Naive thymus-derived CD4-positive, alpha-beta T cell (primary cell): ENCODE results near the gene DUSP28. TPM values are rescaled to one million over a fixed set of nuclear protein-coding genes. Genes with fewer than 3 reads are reported as not detected.
"Not testable (repeated sequence)": the region's sequence is repeated elsewhere in the genome, so short reads cannot be mapped to it uniquely, and the experiment has no call there.

ENCODE experiments used
- ATAC-seq: fragments of 150-1000 bp; cut with Tn5 transposase; 2 replicates; pipeline ENCODE4 v1.10.0; 2021; ENCODE audit warnings: mild to moderate bottlenecking, moderate library complexity
- CTCF ChIA-PET: fragments of 350-600 bp; sonication (Branson Sonifier 250); formaldehyde crosslinking; loops from one replicate; lab custom pipeline; 2021; ENCODE audit warnings: antibody characterized with exemption; lab: Charles Lee
- POLR2A ChIA-PET: fragments of 350-600 bp; sonication (Branson Sonifier 250); formaldehyde crosslinking; loops from one replicate; lab custom pipeline; 2021; ENCODE audit warnings: antibody characterized with exemption, inconsistent platforms; lab: Charles Lee
- DNase-seq, 9 donors: peaks; one replicate each; pipeline versions ENCODE4 v3.0.0 to v3.0.0-alpha.2; 2020 to 2022; ENCODE audit warnings: mixed read lengths in 1 of 9
- H3K27ac ChIP-seq: one replicate; pipeline ENCODE4 v1.7.0; 2013; ENCODE audit warnings: mild to moderate bottlenecking, low read depth, low read length, moderate library complexity
- H3K27me3 ChIP-seq, 2 donors: one replicate each; pipeline ENCODE4 v1.7.0; 2013; ENCODE audit warnings: low read length in 2 of 2, mild to moderate bottlenecking in 2 of 2, moderate library complexity in 2 of 2; ENCODE audit not compliant: control insufficient read depth in 2 of 2, insufficient read depth in 2 of 2
- H3K36me3 ChIP-seq, 3 experiments: 1 replicate in 2 of 3; 2 replicates in 1 of 3; pipeline ENCODE4 v1.7.0; 2013; ENCODE audit warnings: low read length in 3 of 3, mild to moderate bottlenecking in 3 of 3, moderate library complexity in 1 of 3; ENCODE audit not compliant: insufficient read depth in 3 of 3, control insufficient read depth in 2 of 3
- H3K4me1 ChIP-seq, 2 donors: one replicate each; pipeline ENCODE4 v1.7.0; 2013; ENCODE audit warnings: low read length in 2 of 2, mild to moderate bottlenecking in 2 of 2, moderate library complexity in 1 of 2; ENCODE audit not compliant: control insufficient read depth in 2 of 2, insufficient read depth in 2 of 2
- H3K4me3 ChIP-seq: 2 replicates; pipeline ENCODE4 v1.7.0; 2013; ENCODE audit warnings: mild to moderate bottlenecking, low read length
- H3K9me3 ChIP-seq, 3 experiments: 1 replicate in 2 of 3; 2 replicates in 1 of 3; pipeline ENCODE4 v1.7.0; 2013; ENCODE audit warnings: low read length in 3 of 3; ENCODE audit not compliant: control insufficient read depth in 2 of 3
- H3K27ac Mint-ChIP-seq, 9 donors: one replicate each; pipeline ENCODE4 v1.8.0; 2020 to 2022; ENCODE audit warnings: mixed read lengths in 9 of 9, mild to moderate bottlenecking in 8 of 9, moderate library complexity in 5 of 9, inconsistent platforms in 2 of 9
- H3K27me3 Mint-ChIP-seq, 5 donors: one replicate each; pipeline ENCODE4 v1.8.0; 2021 to 2022; ENCODE audit warnings: mixed read lengths in 5 of 5, mild to moderate bottlenecking in 1 of 5
- H3K36me3 Mint-ChIP-seq, 5 donors: one replicate each; pipeline ENCODE4 v1.8.0; 2020 to 2022; ENCODE audit warnings: mixed read lengths in 5 of 5, mild to moderate bottlenecking in 3 of 5, inconsistent platforms in 1 of 5
- H3K4me1 Mint-ChIP-seq, 7 donors: one replicate each; pipeline ENCODE4 v1.8.0; 2020 to 2022; ENCODE audit warnings: mixed read lengths in 7 of 7, mild to moderate bottlenecking in 3 of 7, inconsistent platforms in 1 of 7
- H3K4me3 Mint-ChIP-seq, 10 donors: one replicate each; pipeline ENCODE4 v1.8.0; 2020 to 2022; ENCODE audit warnings: mild to moderate bottlenecking in 10 of 10, mixed read lengths in 10 of 10, moderate library complexity in 6 of 10, inconsistent platforms in 2 of 10
- H3K9me3 Mint-ChIP-seq, 11 donors: one replicate each; pipeline ENCODE4 v1.8.0; 2020 to 2022; ENCODE audit warnings: mixed read lengths in 11 of 11, mild to moderate bottlenecking in 4 of 11, inconsistent platforms in 1 of 11, moderate library complexity in 1 of 11
- intact Hi-C, 2 donors: fragments of 100-400 bp; cut with micrococcal nuclease; formaldehyde crosslinking; loops; one replicate each; pipeline ENCODE4 v1.15.1; 2023
- polyA plus RNA-seq, 2 donors: library from polyadenylated mRNA; unstranded; fragments of 300-500 nt; fragmentation: Illumina TruSeq; gene quantifications; one replicate each; pipeline ENCODE4 v1.2.3, GENCODE V29; 2021
- total RNA-seq, 6 experiments: library from RNA in 5 of 6; stranded (reverse) in 5 of 6; gene quantifications; 1 replicate in 5 of 6; 2 replicates in 1 of 6; pipeline ENCODE4 v1.2.3 and lab custom pipeline; 2021 to 2026

Gene DUSP28
- total and polyA plus RNA-seq, 7 experiments from 2014 or later, result 11.1 to 30.1 (median 17.8) TPM

GRCh38 chr2:240560480-240561324 is 545 bp downstream of the DUSP28 start:
- ChIA-PET CTCF (interaction anchor here (0.8 to 2.2 kb wide), 3 partner anchors 8 to 63 kb away, joined by 3 to 8 read pairs (median 6); partner anchors contain the start of gene RNPEPL1), POLR2A (interaction anchor here (0.6 to 10.7 kb wide), 10 partner anchors 9 to 272 kb away, joined by 3 to 264 read pairs (median 5); partner anchors contain the start of genes CAPN10 and RNPEPL1)
- Mint-ChIP-seq H3K27ac (peak overlapping the region; percentile 85 to 97 (median 90)), H3K36me3 (peaks cover 0 to 38% (median 6%) of the 10 kb centered on the region in 5 donors), H3K4me3 (peak overlapping the region; percentile 81 to 96 (median 86)), H3K27me3 (no peaks in the 10 kb centered on the region), H3K4me1 (peaks cover 53 to 79% (median 76%) of the 10 kb centered on the region in 7 donors), H3K9me3 (no peaks in the 10 kb centered on the region)
- ATAC-seq, result peak; percentile 79
- peak overlapping the region; percentile 82 for H3K4me3 ChIP-seq
- H3K4me1 ChIP-seq, result peaks cover 72 to 74% of the 10 kb centered on the region in 2 donors
- peaks cover 0 to 14% (median 0%) of the 10 kb centered on the region in 3 experiments for H3K36me3 ChIP-seq
- peak; percentile 98 to 100 (median 99) for DNase-seq
- H3K9me3 ChIP-seq, result no peaks in the 10 kb centered on the region
- intact Hi-C loops, result loop anchor here (1.0 to 10.0 kb wide), 23 partner anchors 8 to 1324 kb away; partner anchors contain the start of genes CAPN10 (in 2 of the 2), HDAC4 (in 2 of the 2), HDLBP (in 2 of the 2) and RNPEPL1 (in 2 of the 2)
- no peaks in the 10 kb centered on the region for H3K27me3 ChIP-seq
- H3K27ac ChIP-seq, result peak overlapping the region; percentile 93

GRCh38 chr2:240561325-240561971 is 1.3 kb downstream of the DUSP28 start:
- Mint-ChIP-seq H3K27me3 (no peaks in the 10 kb centered on the region), H3K4me1 (peaks cover 50 to 81% (median 75%) of the 10 kb centered on the region in 7 donors), H3K36me3 (peaks cover 0 to 38% (median 6%) of the 10 kb centered on the region in 5 donors), H3K4me3 (peak overlapping the region; percentile 81 to 96 (median 86)), H3K27ac (peak overlapping the region; percentile 85 to 97 (median 90)), H3K9me3 (no peaks in the 10 kb centered on the region)
- Histone ChIP-seq H3K4me3 (peak overlapping the region; percentile 82), H3K27ac (peak overlapping the region; percentile 93), H3K9me3 (no peaks in the 10 kb centered on the region), H3K36me3 (peaks cover 0 to 11% (median 0%) of the 10 kb centered on the region in 3 experiments), H3K27me3 (no peaks in the 10 kb centered on the region), H3K4me1 (peaks cover 76 to 77% of the 10 kb centered on the region in 2 donors)
- CTCF ChIA-PET, result interaction anchor here (0.8 to 5.8 kb wide), 3 partner anchors 18 to 62 kb away, joined by 3 to 61 read pairs (median 8); partner anchors contain the start of gene CAPN10
- POLR2A ChIA-PET, result interaction anchor here (0.9 to 10.7 kb wide), 8 partner anchors 8 to 271 kb away, joined by 3 to 264 read pairs (median 5); partner anchors contain the start of genes CAPN10 and RNPEPL1
- intact Hi-C loops, result loop anchor here (1.0 to 10.0 kb wide), 22 partner anchors 25 to 1323 kb away; partner anchors contain the start of genes CAPN10 (in 2 of the 2), HDAC4 (in 2 of the 2), HDLBP (in 2 of the 2) and SEPTIN2 (in 2 of the 2)
- ATAC-seq (no peak), DNase-seq (no peak)

- peaks cover 48 to 82% (median 76%) of the 10 kb centered on the region in 7 donors for H3K4me1 Mint-ChIP-seq
- not testable (repeated sequence) for H3K4me3 ChIP-seq, ATAC-seq, H3K27me3 ChIP-seq, H3K9me3 ChIP-seq, H3K27ac ChIP-seq, H3K27me3 Mint-ChIP-seq, H3K9me3 Mint-ChIP-seq, DNase-seq
- peaks cover 0 to 40% (median 6%) of the 10 kb centered on the region in 5 donors for H3K36me3 Mint-ChIP-seq
- intact Hi-C loops, result loop anchor here (5.0 to 10.0 kb wide), 9 partner anchors 139 to 1322 kb away; partner anchors contain the start of genes D2HGDH (in 1 of the 2), HDAC4 (in 1 of the 2), ING5 (in 1 of the 2) and STK25 (in 1 of the 2)
- H3K27ac Mint-ChIP-seq, result peak overlapping the region in 6 of 9 donors; percentile 43 to 99 (median 92)
- H3K36me3 ChIP-seq, result peaks cover 0 to 11% (median 0%) of the 10 kb centered on the region in 3 experiments
- peak overlapping the region in 6 of 10 donors; percentile 21 to 88 (median 46) for H3K4me3 Mint-ChIP-seq
- POLR2A ChIA-PET, result interaction anchor here (0.7 to 10.7 kb wide), 3 partner anchors 21 to 59 kb away, joined by 3 to 264 read pairs (median 5); partner anchors contain the start of gene CAPN10
- peaks cover 76% of the 10 kb centered on the region in 2 donors for H3K4me1 ChIP-seq
- CTCF ChIA-PET, result interaction anchor here (1.5 to 5.8 kb wide), 2 partner anchors 17 to 23 kb away, joined by 3 to 61 read pairs; partner anchors contain the start of gene CAPN10
Observed at GRCh38 chr2:240563231-240563630, 3.1 kb downstream of the DUSP28 start.

- Histone ChIP-seq H3K27ac (peak overlapping the region; percentile 73), H3K9me3 (no peaks in the 10 kb centered on the region), H3K36me3 (peaks cover 0 to 8% (median 0%) of the 10 kb centered on the region in 3 experiments), H3K4me1 (peaks cover 69 to 70% of the 10 kb centered on the region in 2 donors), H3K4me3 (peak overlapping the region; percentile 82), H3K27me3 (no peaks in the 10 kb centered on the region)
- ChIA-PET POLR2A (interaction anchor here (0.7 to 10.7 kb wide), 3 partner anchors 20 to 49 kb away, joined by 3 to 264 read pairs (median 3); partner anchors contain the start of gene CAPN10), CTCF (interaction anchor here (0.7 to 5.8 kb wide), 4 partner anchors 16 to 50 kb away, joined by 3 to 61 read pairs (median 8); partner anchors contain the start of gene CAPN10)
- Mint-ChIP-seq H3K4me1 (peaks cover 42 to 74% (median 68%) of the 10 kb centered on the region in 7 donors), H3K9me3 (no peaks in the 10 kb centered on the region), H3K27ac (peak overlapping the region in 8 of 9 donors; percentile 90 to 99 (median 98)), H3K27me3 (no peaks in the 10 kb centered on the region), H3K36me3 (peaks cover 0 to 38% (median 6%) of the 10 kb centered on the region in 5 donors), H3K4me3 (peak overlapping the region in 9 of 10 donors; percentile 13 to 98 (median 94))
- DNase-seq (peak in 1 of 9 donors; percentile 23), ATAC-seq (no peak)
- intact Hi-C loops, result loop anchor here (5.0 to 10.0 kb wide), 9 partner anchors 138 to 1321 kb away; partner anchors contain the start of genes D2HGDH (in 1 of the 2), HDAC4 (in 1 of the 2), ING5 (in 1 of the 2) and STK25 (in 1 of the 2)
Observed at GRCh38 chr2:240563951-240564560, 3.9 kb downstream of the DUSP28 start.

- H3K36me3 Mint-ChIP-seq, result peaks cover 0 to 40% (median 6%) of the 10 kb centered on the region in 5 donors
- ATAC-seq, result no peak
Observed at GRCh38 chr2:240564561-240565332, 4.6 kb downstream of the DUSP28 start.

More at GRCh38 chr2:240564561-240565332, 4.6 kb downstream of the DUSP28 start:
- H3K4me1 ChIP-seq, result peaks cover 68 to 70% of the 10 kb centered on the region in 2 donors
- Mint-ChIP-seq H3K9me3 (no peaks in the 10 kb centered on the region), H3K27ac (peak overlapping the region; percentile 90 to 99 (median 98)), H3K27me3 (no peaks in the 10 kb centered on the region), H3K4me3 (peak overlapping the region; percentile 88 to 98 (median 94)), H3K4me1 (peaks cover 45 to 74% (median 68%) of the 10 kb centered on the region in 7 donors)
- H3K4me3 ChIP-seq, result peak overlapping the region; percentile 82
- POLR2A ChIA-PET, result interaction anchor here (1.2 to 10.7 kb wide), 6 partner anchors 12 to 751 kb away, joined by 3 to 264 read pairs (median 9); partner anchors contain the start of genes CAPN10 and SEPTIN2
- peak overlapping the region; percentile 73 for H3K27ac ChIP-seq
- DNase-seq, result peak in 2 of 9 donors; percentile 8 to 41
- H3K9me3 ChIP-seq, result no peaks in the 10 kb centered on the region
- H3K27me3 ChIP-seq, result no peaks in the 10 kb centered on the region
- intact Hi-C loops, result loop anchor here (1.0 to 10.0 kb wide), 13 partner anchors 59 to 1320 kb away; partner anchors contain the start of genes D2HGDH (in 1 of the 2), DTYMK (in 1 of the 2), HDAC4 (in 1 of the 2) and ING5 (in 1 of the 2)
- CTCF ChIA-PET, result interaction anchor here (0.7 to 5.8 kb wide), 5 partner anchors 15 to 141 kb away, joined by 3 to 61 read pairs (median 3); partner anchors contain the start of gene CAPN10
- H3K36me3 ChIP-seq, result peaks cover 0 to 8% (median 0%) of the 10 kb centered on the region in 3 experiments
